HG03135 (cell line): ENCODE data around the gene TIGD1.

ENCODE experiments used
- ATAC-seq: cut with Tn5 transposase; IDR thresholded peaks from one replicate; pipeline ENCODE4 v1.9.1; 2021; ENCODE audit warnings: mild to moderate bottlenecking, moderate library complexity; ENCODE audit not compliant: unreplicated experiment

TIGD1 gene

DNA sequence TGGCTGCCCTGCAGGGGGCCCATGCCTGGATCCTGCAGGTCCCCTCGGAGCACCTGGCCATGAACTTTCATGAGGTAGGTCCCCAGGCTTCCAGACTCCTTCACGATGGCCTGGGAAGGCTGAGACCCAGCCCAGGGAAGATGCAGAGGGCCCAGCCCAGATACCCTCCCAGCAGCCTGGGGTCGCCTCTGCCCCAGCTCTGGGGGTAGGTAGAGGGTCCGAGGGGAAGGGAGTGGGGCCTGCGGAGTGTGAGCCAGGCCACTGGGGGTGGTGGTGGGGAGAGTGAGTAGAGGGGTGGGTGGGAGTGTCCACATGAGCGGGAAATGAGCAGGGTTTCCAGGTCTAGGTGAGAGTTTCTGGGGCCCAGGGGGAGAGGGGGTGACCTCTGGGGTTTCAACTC lies 25.6 kb downstream of the TIGD1 start:
- no peak for ATAC-seq

DNA sequence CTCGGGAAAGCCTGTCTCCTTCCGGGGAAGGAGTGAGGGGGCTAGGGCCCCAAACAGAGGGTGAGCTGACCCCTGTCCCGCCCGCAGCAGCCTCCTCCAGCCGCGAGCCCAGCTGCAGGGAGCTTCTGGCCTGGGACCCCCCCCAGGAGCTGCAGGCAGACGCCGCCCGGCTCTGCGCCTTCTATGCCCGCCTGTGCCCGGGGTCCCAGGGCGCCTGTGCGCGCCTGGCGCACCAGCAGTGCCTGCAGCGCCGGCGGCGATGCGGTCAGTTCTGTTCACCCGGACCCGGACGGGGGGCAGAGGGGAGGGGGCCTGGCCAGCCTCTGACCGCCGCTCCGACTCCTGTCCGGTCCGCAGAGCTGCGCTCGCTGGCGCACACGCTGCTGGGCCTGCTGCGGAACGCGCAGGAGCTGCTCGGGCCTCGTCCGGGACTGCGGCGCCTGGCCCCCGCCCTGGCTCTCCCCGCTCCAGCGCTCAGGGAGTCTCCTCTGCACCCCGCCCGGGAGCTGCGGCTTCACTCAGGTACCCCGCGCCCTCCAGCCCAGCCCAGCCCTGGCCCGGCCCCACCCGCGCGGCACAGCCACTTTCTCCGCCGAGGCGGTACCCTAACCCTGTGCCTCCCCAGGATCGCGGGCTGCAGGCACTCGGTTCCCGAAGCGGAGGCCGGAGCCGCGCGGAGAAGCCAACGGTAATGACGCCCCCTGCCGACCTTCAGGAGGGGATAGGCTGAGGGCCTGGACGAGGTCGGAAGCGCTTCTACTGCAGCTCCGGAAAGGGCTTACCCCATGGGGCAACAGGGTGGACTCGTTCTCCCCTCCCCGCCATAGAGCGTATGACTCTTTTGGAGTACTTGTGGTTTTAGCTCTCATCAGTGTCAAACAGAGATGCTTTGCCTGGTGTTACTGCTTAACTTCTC lies 26.4 kb downstream of the TIGD1 start:
- no peak for ATAC-seq

DNA sequence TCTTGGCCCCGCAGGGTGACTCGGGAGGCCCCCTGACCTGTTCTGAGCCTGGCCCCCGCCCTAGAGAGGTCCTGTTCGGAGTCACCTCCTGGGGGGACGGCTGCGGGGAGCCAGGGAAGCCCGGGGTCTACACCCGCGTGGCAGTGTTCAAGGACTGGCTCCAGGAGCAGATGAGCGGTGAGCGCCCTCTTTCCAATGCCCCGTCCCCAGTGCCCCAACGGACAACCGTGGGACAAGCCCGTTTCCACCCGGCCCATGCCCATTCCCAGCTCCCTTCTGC lies 27.0 kb downstream of the TIGD1 start:
- no peak for ATAC-seq

DNA sequence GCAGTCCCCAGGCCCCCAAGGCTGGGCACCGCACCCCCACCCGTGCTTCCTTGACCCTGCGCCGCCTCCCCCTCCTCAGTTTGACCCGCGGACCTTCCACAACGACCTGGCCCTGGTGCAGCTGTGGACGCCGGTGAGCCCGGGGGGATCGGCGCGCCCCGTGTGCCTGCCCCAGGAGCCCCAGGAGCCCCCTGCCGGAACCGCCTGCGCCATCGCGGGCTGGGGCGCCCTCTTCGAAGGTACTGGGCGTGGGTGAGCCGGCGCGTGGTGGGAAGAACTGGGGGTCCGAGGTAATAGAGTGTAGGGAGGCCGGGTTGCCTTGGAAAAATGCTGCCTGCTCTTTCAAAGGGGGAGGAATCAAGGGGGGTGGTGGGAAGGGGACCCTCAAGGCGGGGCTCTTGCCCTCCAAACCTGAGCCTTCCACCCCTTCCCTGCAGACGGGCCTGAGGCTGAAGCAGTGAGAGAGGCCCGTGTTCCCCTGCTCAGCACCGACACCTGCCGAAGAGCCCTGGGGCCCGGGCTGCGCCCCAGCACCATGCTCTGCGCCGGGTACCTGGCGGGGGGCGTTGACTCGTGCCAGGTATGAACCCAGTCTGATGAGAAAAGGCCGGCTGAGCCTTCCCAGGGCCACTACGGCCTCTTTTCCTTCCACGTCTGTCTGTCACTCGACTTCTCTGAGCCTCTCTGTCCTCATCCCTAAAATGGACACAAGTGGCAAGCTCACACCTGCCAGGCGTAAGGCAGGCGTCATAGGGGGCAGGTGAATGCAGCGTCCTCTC lies 27.5 kb downstream of the TIGD1 start:
- ATAC-seq, result no peak

DNA sequence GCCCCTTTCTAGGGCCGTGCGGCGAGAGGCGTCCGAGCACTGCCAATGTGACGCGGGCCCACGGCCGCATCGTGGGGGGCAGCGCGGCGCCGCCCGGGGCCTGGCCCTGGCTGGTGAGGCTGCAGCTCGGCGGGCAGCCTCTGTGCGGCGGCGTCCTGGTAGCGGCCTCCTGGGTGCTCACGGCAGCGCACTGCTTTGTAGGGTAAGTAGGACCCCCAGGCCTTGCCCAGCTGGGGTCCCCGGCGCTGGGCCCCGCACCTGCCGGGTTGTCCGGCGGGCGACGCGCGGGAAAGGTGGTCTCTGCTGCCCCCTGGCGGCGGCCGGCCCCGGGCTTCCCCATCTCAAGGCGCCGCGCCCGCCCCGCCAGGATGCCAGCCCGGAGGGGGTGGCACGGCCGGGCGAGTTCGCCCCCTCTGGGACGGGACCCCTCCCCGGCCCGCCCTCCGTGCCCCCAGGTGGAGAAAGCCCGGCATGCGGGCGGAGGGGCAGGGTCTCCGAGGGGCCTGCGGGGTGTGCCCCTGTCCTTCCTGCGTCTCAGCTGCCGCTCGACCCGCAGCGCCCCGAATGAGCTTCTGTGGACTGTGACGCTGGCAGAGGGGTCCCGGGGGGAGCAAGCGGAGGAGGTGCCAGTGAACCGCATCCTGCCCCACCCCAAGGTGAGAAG lies 28.3 kb downstream of the TIGD1 start:
- no peak for ATAC-seq

DNA sequence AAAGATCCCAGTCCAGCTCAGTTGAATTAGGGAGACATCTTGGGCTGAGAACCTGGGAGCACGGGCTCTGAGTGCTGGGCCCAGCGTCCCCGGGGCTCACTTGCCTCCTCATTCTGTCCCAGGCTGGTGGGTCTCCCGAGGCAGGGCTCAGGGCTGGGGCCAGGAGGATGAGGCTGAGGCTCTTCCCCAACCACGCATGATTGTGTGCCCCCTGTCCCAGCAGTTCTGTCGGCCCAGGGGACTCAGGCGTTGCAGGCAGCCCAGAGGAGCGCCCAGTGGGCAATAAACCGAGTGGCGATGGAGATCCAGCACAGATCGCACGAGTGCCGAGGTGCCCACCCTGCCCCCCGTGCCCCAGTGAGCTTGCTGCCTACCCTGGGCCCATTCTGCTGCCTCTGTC lies 29.3 kb downstream of the TIGD1 start:
- no peak for ATAC-seq

DNA sequence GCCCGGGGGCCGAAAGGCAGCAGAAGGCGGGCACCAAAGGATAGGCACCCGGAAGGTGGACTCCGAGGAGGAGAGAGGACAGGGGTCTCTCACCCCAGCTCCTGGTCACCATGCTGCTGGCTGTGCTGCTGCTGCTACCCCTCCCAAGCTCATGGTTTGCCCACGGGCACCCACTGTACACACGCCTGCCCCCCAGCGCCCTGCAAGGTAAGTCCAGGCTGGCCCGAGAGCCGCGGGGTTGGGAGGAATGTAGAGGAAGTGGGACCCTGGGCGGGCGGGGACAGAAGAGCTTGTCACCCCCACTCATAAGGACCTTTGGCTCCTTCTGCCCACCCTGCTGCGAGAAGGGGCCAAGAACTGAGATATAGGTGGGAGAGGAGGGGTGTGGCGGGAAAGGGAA lies 29.9 kb downstream of the TIGD1 start:
- no peak for ATAC-seq

DNA sequence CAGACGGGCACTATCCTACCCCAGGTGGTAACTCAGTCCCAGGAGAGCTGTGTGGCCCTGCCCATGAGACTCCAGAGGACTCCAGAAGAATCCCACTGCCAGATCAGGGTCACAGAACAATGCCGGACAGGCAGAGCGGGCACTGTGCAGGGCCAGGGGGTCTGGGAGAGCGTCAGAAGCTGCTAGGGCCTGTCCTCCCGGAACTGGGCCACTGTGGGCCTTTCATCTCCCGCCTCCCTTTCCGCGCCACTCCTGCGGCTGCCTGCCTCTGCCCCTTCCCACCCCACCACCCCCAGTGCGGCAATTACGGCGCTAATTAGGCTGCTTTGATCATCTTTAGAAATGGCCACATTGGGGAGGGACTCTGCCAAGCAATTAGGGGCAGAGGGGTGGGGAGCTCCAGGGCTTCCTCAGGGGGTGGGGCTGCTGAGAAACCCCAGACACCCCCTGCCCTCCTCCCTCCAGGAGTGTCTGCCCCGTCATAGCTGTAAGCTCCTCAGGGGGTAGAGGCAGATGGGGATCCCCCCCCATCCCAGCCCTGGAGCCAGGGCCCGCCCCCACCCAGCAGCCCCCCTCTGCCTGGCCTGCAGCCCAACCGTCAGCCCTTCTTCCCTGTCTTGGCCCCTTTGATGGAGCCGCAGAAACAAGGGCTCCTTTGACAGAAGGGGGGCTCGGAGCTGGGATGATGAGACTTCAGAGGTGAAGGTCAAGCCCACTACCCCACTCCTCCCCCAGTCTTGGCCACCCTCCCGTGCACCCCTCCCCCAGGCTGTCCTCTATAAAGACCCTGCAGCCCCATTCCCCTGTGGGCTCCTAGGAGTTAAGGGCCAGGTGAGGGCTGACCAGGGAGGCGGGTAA lies 30.5 kb downstream of the TIGD1 start, which contains the start of gene PRSS56:
TSS of gene PRSS56 (plus strand) at position 808 of the 858 bp plus-strand sequence. CDS start 211 bp downstream, outside the sequence.
- no peak for ATAC-seq

DNA sequence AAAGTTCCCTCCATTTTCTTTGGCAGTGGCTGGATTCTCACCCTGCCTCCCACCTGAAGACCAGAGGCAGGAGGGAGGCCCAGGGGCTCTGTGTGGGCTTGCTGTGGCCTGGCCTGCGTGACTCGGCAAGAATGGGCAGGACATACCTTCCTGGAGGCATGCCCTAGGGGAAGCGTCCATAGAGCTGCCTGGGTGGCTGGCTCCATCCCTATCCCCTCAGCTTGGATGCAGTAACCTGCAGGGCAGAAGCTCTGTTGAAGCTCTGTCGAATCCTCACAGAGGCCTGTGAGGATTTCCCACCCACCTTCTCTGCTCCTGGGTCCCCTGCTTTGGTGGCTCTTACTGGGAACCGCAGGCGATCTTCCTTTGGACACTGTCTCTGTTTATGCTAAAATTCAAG lies 31.5 kb downstream of the TIGD1 start:
- no peak for ATAC-seq

DNA sequence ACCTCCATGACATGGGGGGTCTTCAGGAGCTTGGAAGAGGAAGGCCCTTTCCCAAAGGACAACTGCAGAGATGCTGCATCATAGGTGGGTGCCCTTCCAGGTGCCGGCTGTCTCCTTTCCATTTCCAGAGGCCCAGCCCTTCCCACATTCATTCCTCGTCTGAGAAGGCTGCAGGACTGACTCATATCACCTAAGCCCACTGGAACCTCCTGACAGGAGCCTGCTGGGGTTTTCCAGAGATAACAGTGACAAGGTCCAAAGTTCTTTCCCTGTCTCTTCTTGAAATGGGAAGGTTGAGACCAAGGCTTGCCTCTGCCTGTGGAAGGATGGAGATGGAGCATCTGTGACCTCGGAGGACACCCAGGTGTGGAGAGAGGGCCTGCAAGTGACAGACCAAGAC lies 33.8 kb downstream of the TIGD1 start:
- ATAC-seq, result no peak

DNA sequence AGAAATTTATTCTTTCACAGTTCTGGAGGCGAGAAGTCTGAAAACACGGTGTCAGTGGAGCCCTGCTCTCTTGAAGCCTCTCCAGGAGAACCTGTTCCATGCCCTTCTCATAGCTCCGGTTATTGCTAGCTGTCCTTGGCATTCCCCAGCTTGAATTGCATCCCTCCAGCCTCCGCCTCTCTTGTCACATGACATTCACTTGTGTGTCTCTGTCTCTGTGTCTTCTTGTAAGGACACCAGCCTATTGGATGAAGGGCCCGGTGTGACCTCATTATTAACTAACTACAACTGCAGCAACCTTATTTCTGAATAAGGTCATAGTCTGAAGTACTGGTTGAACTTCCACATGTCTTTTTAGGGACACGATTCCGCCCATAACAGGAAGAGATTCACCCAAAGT lies 34.7 kb downstream of the TIGD1 start:
- ATAC-seq, result no peak

DNA sequence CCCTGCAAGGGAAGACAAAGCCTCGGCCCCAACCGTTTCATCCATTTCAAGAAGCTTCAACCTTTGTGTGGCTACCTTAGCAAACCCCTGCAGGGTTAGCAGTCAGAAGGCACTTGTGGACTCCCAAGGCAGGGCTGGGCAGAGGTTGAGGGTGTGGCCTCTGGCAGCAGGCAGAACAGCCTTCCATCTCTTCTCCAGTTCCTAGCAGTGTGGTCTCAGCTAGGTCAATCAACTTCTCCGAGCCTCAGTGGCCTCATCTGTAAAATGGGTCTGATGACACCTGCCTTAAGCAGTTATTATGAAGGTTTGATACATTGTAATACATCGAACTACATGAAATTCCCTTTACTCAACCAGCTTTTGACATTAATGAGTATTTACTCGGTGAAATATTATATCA lies 37.0 kb downstream of the TIGD1 start:
- no peak for ATAC-seq

DNA sequence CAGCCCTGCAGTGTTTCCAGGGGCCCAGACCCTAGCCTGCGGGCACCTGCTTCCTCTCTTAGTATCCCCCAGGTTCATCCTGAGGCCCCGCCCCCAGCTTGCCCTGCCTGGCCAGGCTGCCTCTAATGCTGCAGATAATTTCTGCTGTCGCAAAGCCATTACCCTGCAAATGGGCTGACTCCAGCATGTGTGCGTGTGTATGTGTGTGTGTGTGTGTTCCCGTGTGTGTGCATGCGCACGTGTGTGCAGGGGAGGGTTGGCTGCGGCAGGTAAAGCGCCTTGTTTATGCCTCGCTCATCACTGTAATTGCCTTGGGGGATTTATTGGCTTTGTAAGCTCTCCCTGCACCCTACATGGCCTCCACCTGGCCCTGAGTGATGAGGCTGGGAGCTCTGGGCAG lies 37.8 kb downstream of the TIGD1 start:
- ATAC-seq, result no peak

DNA sequence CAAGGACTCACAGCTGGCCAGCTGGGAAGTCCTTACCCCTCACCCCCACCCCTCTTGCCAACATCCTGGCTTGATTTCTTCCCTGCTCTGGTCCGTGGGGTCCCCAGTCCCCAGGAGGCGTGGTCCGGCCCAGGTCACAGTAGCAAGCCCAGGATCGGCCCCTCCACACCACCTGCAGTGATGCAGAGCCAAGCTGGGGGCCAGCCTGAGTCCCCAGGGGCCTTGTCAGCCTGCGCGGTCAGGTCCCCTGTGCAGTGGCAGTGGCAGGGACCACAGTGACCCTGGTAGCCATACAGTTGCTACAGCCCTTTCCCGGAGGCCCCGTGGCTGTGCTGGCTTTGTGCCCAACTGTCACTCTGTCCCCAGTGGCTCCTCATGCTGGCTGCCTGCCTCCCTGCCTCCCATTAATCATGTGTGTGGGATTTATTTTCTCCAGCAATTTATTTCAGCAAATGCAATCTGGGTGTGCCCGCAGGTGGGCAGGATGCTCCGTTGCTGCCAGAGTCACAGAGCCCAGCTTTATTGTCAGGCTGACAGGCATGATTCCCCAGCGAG lies 38.9 kb downstream of the TIGD1 start:
- no peak for ATAC-seq

DNA sequence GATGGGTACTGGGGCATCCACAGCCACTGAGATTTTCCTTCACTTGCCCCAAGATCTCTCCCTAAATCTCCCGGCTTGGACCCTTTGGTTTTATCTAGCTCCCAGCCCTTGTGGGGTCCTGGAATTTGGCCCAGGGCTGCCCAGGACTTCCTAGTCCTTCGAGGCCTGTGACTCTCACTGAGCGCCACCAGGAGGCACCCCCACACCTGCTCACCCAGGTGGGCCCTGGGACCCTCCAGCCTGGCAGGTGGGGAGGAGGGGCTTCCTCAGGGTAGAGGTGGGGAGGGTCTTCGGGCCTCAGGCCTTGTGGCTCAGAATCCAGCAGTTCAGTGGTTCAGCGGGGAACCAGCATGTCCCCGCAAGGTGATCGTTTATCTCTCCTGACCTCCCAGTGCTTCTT lies 42.1 kb downstream of the TIGD1 start:
- ATAC-seq, result no peak

DNA sequence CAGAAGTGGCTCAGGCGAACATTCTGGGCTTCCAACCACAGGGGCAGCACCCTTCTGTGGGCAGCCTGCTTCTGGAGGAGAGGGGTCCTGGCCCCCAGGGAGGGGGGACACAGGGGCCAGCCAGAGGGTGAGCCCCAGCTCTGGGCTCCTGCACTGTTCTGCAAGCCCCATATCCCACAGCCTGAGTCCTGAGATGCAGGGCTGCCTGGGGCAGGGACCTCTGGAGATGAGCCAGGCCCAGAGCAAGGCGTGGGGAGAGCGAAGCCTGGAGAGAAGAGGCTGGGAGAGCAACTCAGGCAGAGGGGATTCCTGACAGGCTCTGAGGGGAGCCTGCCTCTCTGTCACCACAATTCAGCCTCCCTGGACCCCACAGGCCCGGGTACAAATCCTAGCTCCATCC lies 43.6 kb downstream of the TIGD1 start:
- ATAC-seq, result no peak

DNA sequence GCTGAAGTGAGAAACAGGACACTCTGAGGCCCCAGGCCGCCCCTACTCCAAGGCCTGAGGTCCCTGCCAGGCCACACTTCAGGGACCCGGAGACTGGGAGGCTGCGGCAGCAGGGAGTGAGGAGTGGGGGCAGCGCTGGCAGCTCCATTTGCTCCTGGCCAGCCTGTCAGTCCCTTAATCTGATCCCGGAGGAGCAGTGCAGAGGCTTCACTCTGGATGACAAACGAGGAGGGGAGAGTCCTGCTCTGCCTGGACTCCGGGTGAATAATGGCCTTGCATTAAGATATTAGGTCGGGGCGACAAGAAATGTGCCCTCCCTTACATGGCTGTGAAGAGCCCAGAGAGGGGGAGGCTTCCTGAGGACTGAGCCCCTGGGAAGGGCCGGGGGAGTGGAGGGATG lies 44.5 kb downstream of the TIGD1 start:
- no peak for ATAC-seq

DNA sequence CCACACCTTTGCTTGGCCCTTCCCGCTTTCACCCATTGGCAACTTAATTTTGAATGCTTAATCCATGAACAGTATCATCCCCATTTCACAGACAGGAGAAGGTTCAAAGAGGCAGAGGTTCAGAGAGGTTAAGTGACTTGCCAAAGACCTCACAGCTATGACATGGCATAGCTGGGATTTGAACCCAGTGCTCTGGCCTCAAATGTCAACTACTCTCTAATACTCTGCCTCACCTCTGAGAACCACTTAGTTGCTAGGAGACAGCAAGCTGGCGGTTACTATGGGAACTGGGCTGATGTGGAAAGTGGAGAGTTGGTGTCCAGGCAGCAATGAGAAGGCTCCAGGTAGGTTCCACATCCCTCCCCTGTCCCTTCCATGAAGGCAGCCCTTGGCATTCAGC lies 45.9 kb downstream of the TIGD1 start:
- ATAC-seq, result no peak

DNA sequence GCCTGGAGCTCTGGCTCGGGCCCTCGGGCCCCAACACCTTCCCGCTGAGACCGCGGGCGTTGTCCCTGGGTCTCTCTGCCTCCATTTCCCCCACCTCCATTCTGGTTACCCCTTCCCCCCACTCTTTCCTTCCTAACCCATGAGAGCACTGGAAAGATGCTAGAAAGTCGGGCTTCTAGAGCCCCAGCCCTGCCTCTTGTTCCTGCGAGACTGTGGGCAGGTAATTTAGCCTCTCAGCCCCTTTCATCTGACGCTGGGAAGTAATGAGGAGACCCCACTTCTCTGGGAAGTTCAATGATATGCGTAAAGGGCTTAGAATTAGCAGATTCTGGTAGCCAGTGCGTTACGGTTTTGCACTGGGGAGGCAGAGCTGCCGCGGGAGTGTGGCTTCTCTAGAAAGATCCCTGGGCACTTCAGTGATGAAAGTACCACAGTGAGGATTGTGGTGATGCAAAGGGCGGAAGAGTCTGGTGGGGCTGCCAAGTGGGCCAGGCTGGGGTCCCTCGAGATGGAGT lies 46.5 kb downstream of the TIGD1 start:
- ATAC-seq, result no peak
